ENCODE data around the gene DUOX2.
"Not testable (repeated sequence)": the region's sequence is repeated elsewhere in the genome, so short reads cannot be mapped to it uniquely, and the experiment has no call there.

DUOX2 gene

GRCh38 chr15:45138814-45139765 lies 25.1 kb upstream of the DUOX2 start:
- no peak for DNase-seq

GRCh38 chr15:45137703-45138102 lies 23.7 kb upstream of the DUOX2 start:
- DNase-seq: no peak

- no peak for DNase-seq
These were observed 22.4 kb upstream of the DUOX2 start for GRCh38 chr15:45136378-45136764.

GRCh38 chr15:45135705-45136377 lies 21.9 kb upstream of the DUOX2 start:
- not testable (repeated sequence) for DNase-seq

- DNase-seq: no peak
These were observed 21.0 kb upstream of the DUOX2 start for GRCh38 chr15:45134682-45135604.

GRCh38 chr15:45134046-45134445 lies 20.1 kb upstream of the DUOX2 start:
- DNase-seq: no peak

- DNase-seq: no peak
These were observed 19.6 kb upstream of the DUOX2 start for GRCh38 chr15:45133561-45133920.

GRCh38 chr15:45132844-45133560 lies 19.0 kb upstream of the DUOX2 start:
- no peak for DNase-seq

GRCh38 chr15:45131510-45131909 lies 17.5 kb upstream of the DUOX2 start:
- no peak for DNase-seq

GRCh38 chr15:45130291-45131000 lies 16.5 kb upstream of the DUOX2 start:
- no peak for DNase-seq

GRCh38 chr15:45129651-45130129 lies 15.7 kb upstream of the DUOX2 start, which contains the start of the genes DUOX1 and DUOXA1:
Gene DUOX1 (plus strand): TSS chr15:45129994. CDS start chr15:45131967, 1,973 bp downstream.
Gene DUOXA1 (minus strand): TSS chr15:45129879. CDS start chr15:45123014, 6,865 bp downstream.
- DNase-seq: no peak

GRCh38 chr15:45128971-45129639 lies 15.1 kb upstream of the DUOX2 start:
- DNase-seq: no peak

- peak; percentile 24 for DNase-seq
These were observed 12.7 kb upstream of the DUOX2 start for GRCh38 chr15:45126535-45127158.

- DNase-seq: no peak
These were observed 9.4 kb upstream of the DUOX2 start for GRCh38 chr15:45123397-45123796.

GRCh38 chr15:45122719-45123118 lies 8.7 kb upstream of the DUOX2 start:
- DNase-seq: no peak

- no peak for DNase-seq
These were observed 7.9 kb upstream of the DUOX2 start for GRCh38 chr15:45121706-45122417.

GRCh38 chr15:45121020-45121419 lies 7.0 kb upstream of the DUOX2 start:
- no peak for DNase-seq

GRCh38 chr15:45120081-45120972 lies 6.4 kb upstream of the DUOX2 start:
- DNase-seq: no peak

GRCh38 chr15:45118996-45119395 lies 5.0 kb upstream of the DUOX2 start:
- no peak for DNase-seq

All from NCI-H510A treated with DMSO at 0.1 percent for 48 hours (cell line).